Common myeloid progenitor, CD34-positive (primary cell): Measurements from ENCODE around the gene PDIA6.

Source experiments
- CTCF ChIA-PET: fragments of 350-600 bp; sonication (Branson Sonifier 250); formaldehyde crosslinking; loops from one replicate; lab custom pipeline; 2021; ENCODE audit warnings: antibody characterized with exemption; lab: Charles Lee
- POLR2A ChIA-PET: fragments of 350-600 bp; sonication (Branson Sonifier 250); formaldehyde crosslinking; loops from one replicate; lab custom pipeline; 2021; ENCODE audit warnings: antibody characterized with exemption; lab: Charles Lee
- DNase-seq, 3 donors: peaks; one replicate each; pipeline versions ENCODE4 v3.0.0 to v3.0.0-alpha.2; 2013
- H3K27ac ChIP-seq, 2 experiments: 1 replicate in 1 of 2; 2 replicates in 1 of 2; pipeline ENCODE4 v1.7.0; 2013; ENCODE audit warnings: inconsistent platforms in 2 of 2, low read length in 2 of 2, mild to moderate bottlenecking in 2 of 2, low read depth in 1 of 2, moderate library complexity in 1 of 2; ENCODE audit not compliant: severe bottlenecking in 2 of 2, insufficient read depth in 1 of 2, poor library complexity in 1 of 2
- H3K27me3 ChIP-seq, 5 experiments: replicated peaks in 2 of 5; 1 replicate in 3 of 5; 2 replicates in 2 of 5; pipeline versions ENCODE4 v1.6.1 to v1.7.0; 2013; ENCODE audit warnings: low read length in 4 of 5, mild to moderate bottlenecking in 2 of 5, moderate library complexity in 2 of 5, inconsistent platforms in 1 of 5; ENCODE audit not compliant: insufficient read depth in 5 of 5, control insufficient read depth in 4 of 5
- H3K36me3 ChIP-seq, 4 experiments: 1 replicate in 2 of 4; 2 replicates in 2 of 4; pipeline versions ENCODE4 v1.6.1 to v1.7.0; 2013; ENCODE audit warnings: low read length in 3 of 4, control low read depth in 1 of 4, mild to moderate bottlenecking in 1 of 4; ENCODE audit not compliant: control insufficient read depth in 4 of 4, insufficient read depth in 4 of 4
- H3K4me1 ChIP-seq, 4 experiments: 1 replicate in 3 of 4; 2 replicates in 1 of 4; pipeline versions ENCODE4 v1.6.1 to v1.7.1; 2013; ENCODE audit warnings: low read length in 3 of 4, mild to moderate bottlenecking in 3 of 4, control low read depth in 1 of 4, inconsistent platforms in 1 of 4, moderate library complexity in 1 of 4; ENCODE audit not compliant: control insufficient read depth in 4 of 4, insufficient read depth in 4 of 4; ENCODE audit errors: control extremely low read depth in 1 of 4
- H3K4me3 ChIP-seq, 7 experiments: 1 replicate in 4 of 7; 2 replicates in 3 of 7; pipeline versions ENCODE4 v1.5.1 to v1.7.0; 2013; ENCODE audit warnings: mild to moderate bottlenecking in 7 of 7, low read length in 6 of 7, moderate library complexity in 6 of 7, inconsistent platforms in 2 of 7, low read depth in 2 of 7, control low read depth in 1 of 7; ENCODE audit not compliant: insufficient read depth in 4 of 7, control insufficient read depth in 1 of 7; ENCODE audit errors: extremely low read depth in 1 of 7
- H3K9me3 ChIP-seq, 5 experiments: 1 replicate in 4 of 5; 2 replicates in 1 of 5; pipeline versions ENCODE4 v1.6.1 to v1.7.1; 2013; ENCODE audit warnings: low read length in 4 of 5, mild to moderate bottlenecking in 2 of 5, inconsistent platforms in 1 of 5, low read depth in 1 of 5, moderate library complexity in 1 of 5; ENCODE audit not compliant: control insufficient read depth in 4 of 5, insufficient read depth in 2 of 5; ENCODE audit errors: control extremely low read depth in 1 of 5
- WGBS: methylation state at CpG from one replicate; pipeline ENCODE4 v1.1.5; 2013; ENCODE audit not compliant: insufficient coverage; 5-methylcytosine and 5-hydroxymethylcytosine counted together

PDIA6 gene

GRCh38 chr2:10765461-10765860 is 47.1 kb downstream of the PDIA6 start:
- POLR2A ChIA-PET: no interaction called here

GRCh38 chr2:10764896-10765295 is 47.7 kb downstream of the PDIA6 start:
- H3K27me3 ChIP-seq: peaks cover 0 to 6% (median 0%) of the 10 kb centered on the region in 5 experiments
- no peaks in the 10 kb centered on the region for H3K4me1 ChIP-seq
- no peak for DNase-seq
- ChIA-PET POLR2A (no interaction called here), CTCF (interaction anchor here (0.6 kb wide), 1 partner anchor 210 kb away, joined by 3 read pairs; no protein-coding TSS in a partner anchor)
- WGBS: 98% methylated on average over 4 of the region's 4 CpGs
- H3K4me3 ChIP-seq: no peak overlapping the region
- no peak overlapping the region for H3K27ac ChIP-seq
- H3K36me3 ChIP-seq: no peaks in the 10 kb centered on the region
- H3K9me3 ChIP-seq: no peaks in the 10 kb centered on the region

More at GRCh38 chr2:10765461-10765860, 47.1 kb downstream of the PDIA6 start:
- no peak overlapping the region for H3K27ac ChIP-seq
- H3K9me3 ChIP-seq: no peaks in the 10 kb centered on the region
- DNase-seq: no peak
- 76% methylated on average over 4 of the region's 5 CpGs for WGBS
- CTCF ChIA-PET: interaction anchor here (0.6 kb wide), 1 partner anchor 209 kb away, joined by 3 read pairs; no protein-coding TSS in a partner anchor
- H3K4me3 ChIP-seq: no peak overlapping the region
- peaks cover 0 to 6% (median 0%) of the 10 kb centered on the region in 5 experiments for H3K27me3 ChIP-seq
- no peaks in the 10 kb centered on the region for H3K36me3 ChIP-seq
- H3K4me1 ChIP-seq: no peaks in the 10 kb centered on the region

DNA sequence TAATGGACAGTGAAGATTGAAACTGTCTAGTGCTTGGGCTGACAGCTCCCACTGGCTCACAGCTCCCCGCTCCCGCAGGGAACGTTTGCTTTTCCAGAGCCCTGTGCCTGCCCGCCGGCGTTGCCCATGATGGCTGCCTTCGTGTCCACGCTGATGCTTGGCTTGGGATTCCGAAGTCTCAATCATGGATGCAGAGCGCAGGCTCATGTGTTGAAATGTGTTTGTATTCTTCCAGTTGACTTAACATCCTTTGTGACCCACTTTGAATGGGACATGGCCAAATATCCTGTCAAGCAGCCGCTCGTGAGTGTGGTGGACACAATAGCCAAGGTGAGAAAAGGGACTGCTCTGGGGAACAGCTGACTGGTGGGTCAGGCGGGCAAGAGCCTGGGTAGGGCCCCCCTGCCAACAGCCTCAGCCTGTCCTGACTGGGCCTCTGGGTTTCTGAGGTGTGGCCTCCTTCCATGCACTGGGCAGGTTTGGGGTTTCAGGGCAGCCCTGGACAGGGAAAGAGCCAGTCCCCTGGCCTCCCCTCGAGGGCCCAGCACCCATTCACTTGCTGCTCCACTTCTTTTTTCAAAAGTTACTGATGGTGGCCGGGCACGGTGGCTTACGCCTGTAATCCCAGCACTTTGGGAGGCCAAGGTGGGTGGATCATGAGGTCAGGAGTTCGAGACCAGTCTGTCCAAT is 48.3 kb downstream of the PDIA6 start:
- Histone ChIP-seq H3K27me3 (peaks cover 0 to 6% (median 0%) of the 10 kb centered on the region in 5 experiments), H3K4me3 (no peak overlapping the region), H3K4me1 (no peaks in the 10 kb centered on the region), H3K27ac (no peak overlapping the region), H3K36me3 (no peaks in the 10 kb centered on the region), H3K9me3 (no peaks in the 10 kb centered on the region)
- WGBS: 93% methylated on average over 17 of the region's 18 CpGs
- POLR2A ChIA-PET: no interaction called here
- CTCF ChIA-PET: no interaction called here
- DNase-seq: no peak

- WGBS: 93% methylated on average over 8 of the region's 9 CpGs
- POLR2A ChIA-PET: no interaction called here
- CTCF ChIA-PET: no interaction called here
Measured at GRCh38 chr2:10763461-10763800, 49.2 kb downstream of the PDIA6 start.

GRCh38 chr2:10762651-10763460 is 49.7 kb downstream of the PDIA6 start:
- no peak overlapping the region for H3K4me3 ChIP-seq
- H3K4me1 ChIP-seq: no peaks in the 10 kb centered on the region
- DNase-seq: no peak
- ChIA-PET CTCF (no interaction called here), POLR2A (no interaction called here)
- peaks cover 0 to 6% (median 0%) of the 10 kb centered on the region in 5 experiments for H3K27me3 ChIP-seq
- no peaks in the 10 kb centered on the region for H3K9me3 ChIP-seq
- H3K36me3 ChIP-seq: no peaks in the 10 kb centered on the region
- no peak overlapping the region for H3K27ac ChIP-seq
- 75% methylated on average over 22 of the region's 25 CpGs for WGBS

More at GRCh38 chr2:10763461-10763800, 49.2 kb downstream of the PDIA6 start:
- H3K4me1 ChIP-seq: no peaks in the 10 kb centered on the region
- DNase-seq: no peak
- no peak overlapping the region for H3K27ac ChIP-seq
- no peaks in the 10 kb centered on the region for H3K36me3 ChIP-seq
- no peak overlapping the region for H3K4me3 ChIP-seq
- peaks cover 0 to 6% (median 0%) of the 10 kb centered on the region in 5 experiments for H3K27me3 ChIP-seq
- no peaks in the 10 kb centered on the region for H3K9me3 ChIP-seq

- H3K4me1 ChIP-seq: no peaks in the 10 kb centered on the region
- H3K27me3 ChIP-seq: peaks cover 0 to 6% (median 0%) of the 10 kb centered on the region in 5 experiments
- no peak for DNase-seq
- no peak overlapping the region for H3K4me3 ChIP-seq
- no peaks in the 10 kb centered on the region for H3K9me3 ChIP-seq
- ChIA-PET POLR2A (no interaction called here), CTCF (no interaction called here)
- no peaks in the 10 kb centered on the region for H3K36me3 ChIP-seq
- WGBS: 93% methylated on average over 8 of the region's 9 CpGs
- no peak overlapping the region for H3K27ac ChIP-seq
Measured at GRCh38 chr2:10761591-10761990, 51.0 kb downstream of the PDIA6 start.
